ENCODE data around the gene HDHD2. TPM values are rescaled to one million over a fixed set of nuclear protein-coding genes. Genes with fewer than 3 reads are reported as not detected.
A peak's percentile ranks its signal among the peaks of the same experiment; 100 is the strongest.
"Not testable (repeated sequence)": the region's sequence is repeated elsewhere in the genome, so short reads cannot be mapped to it uniquely, and the experiment has no call there.

HDHD2 gene
- total and polyA plus RNA-seq, 2 of the 13 experiments (the other 11 are each of a cell fraction or from before 2014, with no cell fraction given) = 10.2 to 34.7 TPM

DNA sequence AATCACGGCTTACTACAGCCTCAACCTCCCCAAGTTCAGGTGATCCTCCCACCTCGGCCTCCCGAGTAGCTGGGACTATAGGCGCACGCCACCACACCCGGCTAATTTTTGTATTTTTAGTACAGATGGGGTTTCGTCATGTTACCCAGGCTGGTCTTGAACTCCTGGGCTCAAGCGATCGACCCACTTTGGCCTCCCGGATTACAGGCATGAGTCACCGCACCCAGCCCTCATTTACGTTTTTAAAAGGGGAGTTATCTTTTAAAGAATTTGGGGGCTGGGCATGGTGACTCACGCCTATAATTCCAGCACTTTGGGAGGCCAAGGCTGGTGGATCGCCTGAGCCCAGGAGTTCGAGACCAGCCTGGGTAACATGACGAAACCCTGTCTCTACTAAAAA, 8.1 kb upstream of the HDHD2 start:
- in situ Hi-C loops (cut with HindIII; ENCODE audit: extremely low pct_ligation_motif_present, low pct_unique_long_range_greater_than_20kb); ATAC-seq; H3K4me2 ChIP-seq (ENCODE audit: low read depth, low read length): not testable (repeated sequence)

DNA sequence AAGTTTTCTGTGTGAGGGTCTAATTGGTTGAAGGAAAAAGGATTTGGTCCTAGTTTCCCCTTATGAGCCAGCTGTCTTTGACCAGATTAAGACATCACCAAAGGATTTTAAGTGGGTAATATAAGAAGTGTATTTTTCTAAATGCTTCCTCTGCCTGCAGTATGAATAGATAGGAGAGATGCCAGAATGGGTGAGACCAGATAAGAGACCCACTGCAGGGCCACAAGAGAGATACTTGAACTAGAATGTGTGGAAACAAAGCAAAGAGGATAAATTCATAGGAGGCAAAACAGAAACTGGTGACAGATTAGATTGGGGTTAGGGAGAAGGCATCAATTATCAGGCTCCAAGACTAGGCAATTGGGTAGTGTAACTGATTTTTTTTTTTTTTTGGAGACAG, 1.1 kb upstream of the HDHD2 start:
- H3K9me3 ChIP-seq (ENCODE audit: low read length) = no peaks in the 10 kb centered on the region
- H3K4me1 ChIP-seq (ENCODE audit: insufficient read depth, low read length) = peaks cover 33% of the 10 kb centered on the region
- ChIA-PET POLR2A (interaction anchor here (1.2 to 2.4 kb wide), 4 partner anchors 8 to 49 kb away, joined by 3 to 9 read pairs (median 8); no protein-coding TSS in a partner anchor), CTCF (ENCODE audit: low intra/inter-chr PET ratio, low total read pairs) (no interaction called here)
- H3K27ac ChIP-seq (ENCODE audit: extremely low read length, insufficient read depth, low read length) = no peak overlapping the region
- H3K27me3 ChIP-seq (ENCODE audit: control insufficient read depth in 1 of 2, insufficient read depth in 2 of 2, low read length in 2 of 2) = no peaks in the 10 kb centered on the region; a peak in 1 of 5 replicates
- H3K9ac ChIP-seq (ENCODE audit: insufficient read depth, low read depth, low read length) = peak overlapping the region; percentile 92; the same call in 1 of the 2 replicates
- no peak for FAIRE-seq
- H3K4me3 ChIP-seq (replicated peaks in 1 of 3; ENCODE audit: insufficient read depth in 1 of 3, low read depth in 2 of 3, low read length in 3 of 3) = peak overlapping the region; percentile 63 to 87 (median 75)
- peaks cover 31% of the 10 kb centered on the region for H3K79me2 ChIP-seq (ENCODE audit: insufficient read depth, low read length)
- H2AFZ ChIP-seq (ENCODE audit: low read length) = no peak overlapping the region
- intact Hi-C loops (cut with micrococcal nuclease; ENCODE audit: unreplicated experiment) (no loop called here), in situ Hi-C loops (cut with HindIII; ENCODE audit: extremely low pct_ligation_motif_present, low pct_unique_long_range_greater_than_20kb) (no loop called here)
- H4K20me1 ChIP-seq (ENCODE audit: insufficient read depth, low read length) = no peaks in the 10 kb centered on the region
- peak overlapping the region; percentile 92 for H3K4me2 ChIP-seq (ENCODE audit: low read depth, low read length)
- BruUV-seq (replicated peaks) = no TSS peak
- no peak for ATAC-seq
- H3K36me3 ChIP-seq (replicated peaks in 1 of 2; ENCODE audit: control insufficient read depth in 1 of 2, insufficient read depth in 2 of 2, low read length in 2 of 2) = peaks cover 2 to 8% of the 10 kb centered on the region in 2 experiments; a peak in 3 of 5 replicates
- no peak for DNase-seq (ENCODE audit: low spot score)
- TF ChIP-seq ZNF660 (CRISPR knock-in tag; IDR thresholded peaks at IDR 0.05; ENCODE audit: borderline replicate concordance, low read depth) (no peak), NFE2L1 (CRISPR knock-in tag; IDR thresholded peaks at IDR 0.05; ENCODE audit: borderline replicate concordance) (no peak), ZNF605 (CRISPR knock-in tag; IDR thresholded peaks at IDR 0.05) (no peak), ZNF274 (CRISPR knock-in tag; IDR thresholded peaks at IDR 0.05) (no peak), SRSF1 (optimal IDR thresholded peaks at IDR 0.05; ENCODE audit: low read depth, low read length) (no peak), PHF5A (CRISPR knock-in tag; IDR thresholded peaks at IDR 0.05; ENCODE audit: low read depth, unreplicated experiment) (no peak), ZNF883 (CRISPR knock-in tag; IDR thresholded peaks at IDR 0.05; ENCODE audit: not compliant biosample characterization) (no peak), RORA (CRISPR knock-in tag; IDR thresholded peaks at IDR 0.05) (no peak), ZNF207 (IDR thresholded peaks at IDR 0.05; ENCODE audit: borderline replicate concordance) (no peak), GTF3A (CRISPR knock-in tag; conservative IDR thresholded peaks at IDR 0.05) (no peak)
- TF ChIP-seq, protein P1, sequence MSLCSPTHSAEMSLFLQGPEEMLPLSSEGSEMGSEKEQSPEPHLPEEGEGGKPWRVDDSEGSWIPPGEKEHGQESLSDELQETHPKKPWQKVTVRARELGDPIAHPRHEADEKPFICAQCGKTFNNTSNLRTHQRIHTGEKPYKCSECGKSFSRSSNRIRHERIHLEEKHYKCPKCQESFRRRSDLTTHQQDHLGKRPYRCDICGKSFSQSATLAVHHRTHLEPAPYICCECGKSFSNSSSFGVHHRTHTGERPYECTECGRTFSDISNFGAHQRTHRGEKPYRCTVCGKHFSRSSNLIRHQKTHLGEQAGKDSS (CRISPR knock-in tag; IDR thresholded peaks at IDR 0.05; ENCODE audit: borderline replicate concordance, low read depth) = no peak
- TF ChIP-seq, protein P2, sequence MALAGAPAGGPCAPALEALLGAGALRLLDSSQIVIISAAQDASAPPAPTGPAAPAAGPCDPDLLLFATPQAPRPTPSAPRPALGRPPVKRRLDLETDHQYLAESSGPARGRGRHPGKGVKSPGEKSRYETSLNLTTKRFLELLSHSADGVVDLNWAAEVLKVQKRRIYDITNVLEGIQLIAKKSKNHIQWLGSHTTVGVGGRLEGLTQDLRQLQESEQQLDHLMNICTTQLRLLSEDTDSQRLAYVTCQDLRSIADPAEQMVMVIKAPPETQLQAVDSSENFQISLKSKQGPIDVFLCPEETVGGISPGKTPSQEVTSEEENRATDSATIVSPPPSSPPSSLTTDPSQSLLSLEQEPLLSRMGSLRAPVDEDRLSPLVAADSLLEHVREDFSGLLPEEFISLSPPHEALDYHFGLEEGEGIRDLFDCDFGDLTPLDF (CRISPR knock-in tag; IDR thresholded peaks at IDR 0.05) = no peak
- TF ChIP-seq, protein P3, sequence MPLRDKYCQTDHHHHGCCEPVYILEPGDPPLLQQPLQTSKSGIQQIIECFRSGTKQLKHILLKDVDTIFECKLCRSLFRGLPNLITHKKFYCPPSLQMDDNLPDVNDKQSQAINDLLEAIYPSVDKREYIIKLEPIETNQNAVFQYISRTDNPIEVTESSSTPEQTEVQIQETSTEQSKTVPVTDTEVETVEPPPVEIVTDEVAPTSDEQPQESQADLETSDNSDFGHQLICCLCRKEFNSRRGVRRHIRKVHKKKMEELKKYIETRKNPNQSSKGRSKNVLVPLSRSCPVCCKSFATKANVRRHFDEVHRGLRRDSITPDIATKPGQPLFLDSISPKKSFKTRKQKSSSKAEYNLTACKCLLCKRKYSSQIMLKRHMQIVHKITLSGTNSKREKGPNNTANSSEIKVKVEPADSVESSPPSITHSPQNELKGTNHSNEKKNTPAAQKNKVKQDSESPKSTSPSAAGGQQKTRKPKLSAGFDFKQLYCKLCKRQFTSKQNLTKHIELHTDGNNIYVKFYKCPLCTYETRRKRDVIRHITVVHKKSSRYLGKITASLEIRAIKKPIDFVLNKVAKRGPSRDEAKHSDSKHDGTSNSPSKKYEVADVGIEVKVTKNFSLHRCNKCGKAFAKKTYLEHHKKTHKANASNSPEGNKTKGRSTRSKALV (CRISPR knock-in tag; IDR thresholded peaks at IDR 0.05) = no peak

More for the DNA sequence above, 8.1 kb upstream of the HDHD2 start:
- DNase-seq (ENCODE audit: low spot score); H3K27me3 ChIP-seq (ENCODE audit: control insufficient read depth in 1 of 2, insufficient read depth in 2 of 2, low read length in 2 of 2); FAIRE-seq; H3K4me1 ChIP-seq (ENCODE audit: insufficient read depth, low read length); BruUV-seq (replicated peaks); H4K20me1 ChIP-seq (ENCODE audit: insufficient read depth, low read length); H3K9ac ChIP-seq (ENCODE audit: insufficient read depth, low read depth, low read length); H3K4me3 ChIP-seq (replicated peaks in 1 of 3; ENCODE audit: insufficient read depth in 1 of 3, low read depth in 2 of 3, low read length in 3 of 3); intact Hi-C loops (cut with micrococcal nuclease; ENCODE audit: unreplicated experiment); CTCF ChIA-PET (ENCODE audit: low intra/inter-chr PET ratio, low total read pairs); H3K27ac ChIP-seq (ENCODE audit: extremely low read length, insufficient read depth, low read length); H3K9me3 ChIP-seq (ENCODE audit: low read length); H2AFZ ChIP-seq (ENCODE audit: low read length): not testable (repeated sequence)
- POLR2A ChIA-PET = interaction anchor here (0.6 kb wide), 1 partner anchor 16 kb away, joined by 3 read pairs; no protein-coding TSS in a partner anchor
- 96% methylated on average over 16 of the region's 16 CpGs for WGBS (ENCODE audit: low lambda C conversion rate)
- H3K36me3 ChIP-seq (replicated peaks in 1 of 2; ENCODE audit: control insufficient read depth in 1 of 2, insufficient read depth in 2 of 2, low read length in 2 of 2) = peaks cover 2 to 17% of the 10 kb centered on the region in 2 experiments; a peak in 4 of 5 replicates
- TF ChIP-seq FOSL2 (CRISPR knock-in tag; IDR thresholded peaks at IDR 0.05) = 0 out of 2 replicates have a peak, but pooled peaks have one; percentile 27
- H3K79me2 ChIP-seq (ENCODE audit: insufficient read depth, low read length) = peaks cover 58% of the 10 kb centered on the region
